NCI-H748 (cell line): ENCODE measurements around the gene UFD1.

Source experiments
- DNase-seq: peaks from one replicate; lab custom pipeline; 2025; ENCODE audit not compliant: unreplicated experiment; lab: John Stamatoyannopoulos, UW

UFD1 gene

DNA sequence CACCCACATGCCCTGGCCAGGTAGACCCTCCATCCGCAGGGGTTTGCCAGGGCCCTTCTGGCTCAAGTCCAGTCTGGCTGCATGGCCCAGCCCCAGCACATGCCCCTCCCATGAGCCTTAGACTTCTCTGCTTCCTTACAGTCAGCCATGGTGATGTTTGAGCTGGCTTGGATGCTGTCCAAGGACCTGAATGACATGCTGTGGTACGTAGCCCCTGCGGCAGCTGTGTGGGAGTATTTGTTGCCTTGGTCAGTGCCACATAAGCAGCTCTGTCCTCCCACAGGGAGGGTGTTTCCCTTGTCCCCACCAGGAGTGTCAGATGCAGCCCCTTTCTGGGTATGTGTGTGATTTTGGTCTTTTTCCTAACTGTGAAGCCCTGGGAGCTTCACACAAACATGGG, 18.3 kb upstream of the UFD1 start:
- no peak for DNase-seq

DNA sequence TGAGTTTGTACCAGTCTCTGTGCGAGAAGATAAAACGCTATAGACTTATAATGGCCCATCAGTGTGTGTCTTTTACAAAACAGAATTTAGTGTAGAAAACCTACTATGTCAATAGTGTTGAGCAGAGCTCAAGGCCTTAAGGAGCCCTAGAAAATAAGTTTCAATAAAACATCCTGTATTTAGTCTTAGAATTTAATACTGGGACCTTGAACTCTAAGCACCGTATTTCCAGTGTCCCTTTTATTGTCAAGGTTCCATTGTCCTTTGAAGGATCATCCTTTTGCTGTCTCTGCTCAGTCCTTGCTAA, 17.3 kb upstream of the UFD1 start:
- DNase-seq, result no peak

DNA sequence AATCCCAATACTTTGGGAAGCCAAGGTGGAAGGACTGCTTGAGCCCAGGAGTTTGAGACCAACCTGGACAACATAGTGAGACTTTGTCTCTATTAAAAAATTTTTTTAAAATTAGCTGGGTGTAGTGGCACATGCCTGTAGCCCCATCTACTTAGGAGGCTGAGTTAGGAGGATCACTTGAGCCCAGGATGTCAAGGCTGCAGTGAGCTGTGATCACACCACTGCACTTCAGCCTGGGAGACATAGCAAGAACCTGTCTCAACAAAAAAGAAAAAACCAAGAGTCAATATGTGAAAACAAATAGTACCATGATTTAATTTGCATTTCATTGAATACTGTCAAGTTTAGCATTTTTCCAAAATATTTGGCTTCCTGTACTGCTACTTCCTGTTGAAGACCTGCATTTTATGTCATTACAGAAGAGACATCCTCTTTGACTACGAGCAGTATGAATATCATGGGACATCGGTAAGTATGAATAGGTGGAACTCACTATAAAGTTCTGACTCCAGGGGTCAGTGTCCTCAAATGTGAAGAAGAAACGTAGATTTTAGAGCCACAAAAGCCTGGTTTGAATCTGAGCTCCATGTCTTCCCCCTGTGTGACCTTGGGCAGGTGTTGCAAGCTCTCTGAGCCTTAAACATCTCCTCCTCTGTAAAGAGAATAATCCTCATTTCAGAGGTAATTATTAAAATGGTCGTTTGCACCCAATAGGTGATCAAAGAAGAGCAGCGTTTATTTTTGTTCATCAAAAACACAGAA, 16.8 kb upstream of the UFD1 start:
- DNase-seq, result no peak

DNA sequence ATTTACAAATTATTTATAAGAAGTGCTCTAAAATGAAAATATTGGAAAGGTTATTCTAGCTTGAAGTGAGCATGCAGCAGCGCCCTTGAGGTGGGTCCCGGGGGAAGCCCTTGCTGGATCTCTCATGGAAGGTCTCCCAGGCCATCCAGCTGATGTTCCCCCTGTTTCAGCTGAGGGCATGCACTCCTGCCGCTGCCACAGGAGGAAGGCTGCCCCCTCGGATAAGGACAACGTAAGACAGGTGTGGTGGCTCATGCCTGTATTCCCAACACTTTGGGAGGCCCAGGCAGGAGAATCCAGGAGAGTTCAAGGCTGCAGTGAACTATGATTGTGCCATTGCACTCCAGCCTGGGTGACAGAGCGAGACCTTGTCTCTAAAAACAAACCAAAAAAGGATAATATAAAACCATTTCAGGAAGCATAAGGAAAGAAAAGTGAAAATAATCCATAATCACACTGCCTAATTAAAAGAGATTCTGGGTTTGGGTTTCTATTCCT, 15.7 kb upstream of the UFD1 start:
- no peak for DNase-seq

DNA sequence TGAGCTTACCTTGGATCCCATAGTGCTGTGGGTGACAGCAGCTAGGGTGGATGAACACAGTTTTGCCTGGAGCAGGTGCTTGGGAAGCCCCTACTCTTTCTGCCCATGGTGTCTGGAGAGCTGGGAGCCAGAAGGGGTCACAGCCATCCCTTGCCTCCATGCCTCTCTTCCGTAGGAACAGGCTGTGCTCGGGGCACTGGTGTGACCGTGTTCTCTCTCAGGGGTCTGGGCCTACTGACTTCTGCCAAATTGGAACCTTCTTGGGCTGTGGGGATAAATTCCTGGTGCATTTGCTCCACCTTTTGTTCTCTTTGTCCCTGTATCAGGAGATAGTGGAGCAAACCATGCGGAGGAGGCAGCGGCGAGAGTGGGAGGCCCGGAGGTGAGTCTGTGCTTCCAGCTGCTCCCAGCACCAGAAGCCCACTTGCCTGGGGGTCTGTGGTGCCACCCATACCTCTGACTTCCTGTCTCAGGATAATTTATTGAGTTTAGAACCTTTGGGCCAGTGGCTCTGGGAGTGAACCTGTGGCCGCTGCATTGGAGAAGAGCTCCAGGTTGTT, 15.1 kb upstream of the UFD1 start:
- DNase-seq, result no peak

DNA sequence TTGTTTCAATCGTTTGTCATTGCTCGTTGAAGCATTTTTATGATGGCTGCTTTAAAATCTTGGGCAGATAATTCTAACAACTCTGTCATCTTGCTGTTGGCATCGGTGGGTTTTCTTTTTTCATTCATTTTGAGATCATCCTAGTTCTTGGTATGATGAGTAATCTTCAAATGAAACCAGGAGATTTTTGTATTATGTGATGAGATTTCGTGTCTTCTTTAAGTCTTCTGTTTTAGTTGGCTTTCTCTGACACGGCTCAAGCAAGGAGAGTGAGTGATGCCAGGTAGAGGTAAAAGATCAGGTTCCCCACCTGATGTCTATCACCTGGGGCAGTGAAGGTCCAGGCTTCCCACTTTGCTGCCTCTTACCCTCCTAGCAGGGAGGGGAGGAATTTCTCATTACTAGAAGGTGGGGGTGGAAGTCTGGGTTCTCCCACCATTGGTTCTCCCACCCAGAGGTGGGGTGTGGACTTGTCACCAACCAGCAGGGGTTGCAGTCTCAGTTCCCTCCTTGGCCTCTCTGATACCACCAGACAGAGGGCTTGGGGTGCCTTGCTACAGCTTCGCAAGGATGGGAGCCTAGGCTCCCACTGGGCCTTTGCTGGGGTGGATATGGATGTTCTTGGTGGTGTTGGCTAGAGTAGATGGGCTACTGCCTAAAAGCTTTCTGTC, 13.6 kb upstream of the UFD1 start:
- DNase-seq, result no peak

DNA sequence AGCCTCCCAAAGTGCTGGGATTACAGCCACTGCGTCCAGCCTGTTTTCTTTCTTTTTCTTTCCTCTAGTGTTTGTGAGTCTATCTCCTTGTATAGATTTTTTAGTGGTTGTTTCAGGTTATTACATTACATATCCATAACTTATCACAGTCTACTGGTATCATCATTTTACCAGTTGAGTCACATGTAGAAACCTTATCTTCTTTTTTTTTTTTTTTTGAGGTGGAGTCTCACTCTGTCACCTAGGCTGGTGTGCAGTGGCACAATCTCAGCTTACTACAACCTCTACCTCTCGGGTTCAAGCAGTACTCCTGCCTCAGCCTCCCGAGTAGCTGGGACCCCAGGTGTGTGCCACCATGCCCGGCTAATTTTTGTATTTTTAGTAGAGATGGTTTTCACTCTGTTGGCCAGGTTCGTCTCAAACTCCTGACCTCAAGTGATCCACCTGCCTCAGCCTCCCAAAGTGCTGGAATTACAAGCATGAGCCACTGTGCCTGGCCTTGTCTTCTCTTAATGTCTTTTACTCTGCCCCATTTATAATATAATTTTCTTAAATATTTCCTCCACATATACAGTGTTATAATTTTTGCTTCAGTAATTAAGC, 11.7 kb upstream of the UFD1 start:
- DNase-seq, result no peak

DNA sequence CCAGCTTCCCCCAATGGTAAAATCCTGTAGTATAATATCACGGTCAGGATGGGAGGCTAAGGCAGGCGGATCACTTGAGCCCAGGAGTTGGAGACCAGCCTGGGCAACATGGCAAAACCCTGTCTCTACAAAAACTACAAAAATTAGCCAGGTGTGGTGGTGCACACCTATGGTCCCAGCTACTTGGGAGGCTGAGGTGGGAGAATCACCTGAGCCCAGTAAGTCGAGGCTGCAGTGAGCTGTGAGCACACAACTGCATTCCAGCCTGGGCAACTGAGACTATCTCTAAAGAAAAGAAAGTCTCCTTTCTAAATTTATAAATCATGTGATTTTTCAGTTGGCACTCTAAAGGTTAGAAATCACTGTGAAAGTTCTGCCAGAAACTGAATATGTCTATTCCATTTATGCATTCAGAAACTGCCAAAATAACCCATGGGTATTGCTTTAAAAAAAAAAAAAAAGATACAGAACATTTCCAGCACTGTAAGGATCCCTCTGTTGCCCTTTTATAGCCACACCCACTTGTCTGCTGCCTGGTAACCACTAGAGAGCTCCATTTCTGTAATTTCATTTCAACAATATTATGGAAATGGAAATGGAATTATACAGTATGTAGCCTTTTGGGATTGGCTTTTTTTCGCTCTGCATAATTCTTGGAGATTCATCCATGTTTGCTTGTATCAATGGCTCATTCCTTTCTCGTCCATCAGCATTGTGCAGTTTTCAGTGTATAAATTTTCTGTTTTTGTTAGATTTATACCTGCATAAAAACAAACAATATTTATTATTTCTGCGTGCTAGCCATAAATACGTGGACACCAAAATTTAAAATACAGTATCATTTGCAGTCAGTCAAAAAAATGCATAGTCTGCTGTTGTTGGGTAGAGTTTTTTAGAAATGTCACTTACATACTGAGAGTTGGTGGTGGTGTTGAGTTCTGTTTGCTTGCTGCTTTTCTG, 10.2 kb upstream of the UFD1 start:
- no peak for DNase-seq

DNA sequence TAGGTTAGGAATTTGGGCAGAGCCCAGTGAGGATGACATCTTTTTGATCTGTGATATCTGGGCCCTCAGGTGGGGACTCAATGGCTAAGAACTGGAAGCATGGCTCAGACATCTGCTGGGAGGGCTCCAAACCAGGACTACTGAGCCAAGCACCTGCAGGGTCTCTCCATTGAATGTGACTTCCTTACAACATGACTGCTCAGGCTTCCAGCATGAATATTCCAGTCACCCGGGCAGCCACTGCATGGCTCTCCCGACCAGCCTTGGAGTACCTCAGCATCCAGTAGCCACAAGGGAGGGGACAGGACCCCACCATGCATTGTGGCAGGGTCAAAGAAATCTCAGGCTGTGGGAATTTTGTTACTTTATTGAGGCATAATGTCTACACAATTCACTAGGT, 9.3 kb upstream of the UFD1 start:
- no peak for DNase-seq

DNA sequence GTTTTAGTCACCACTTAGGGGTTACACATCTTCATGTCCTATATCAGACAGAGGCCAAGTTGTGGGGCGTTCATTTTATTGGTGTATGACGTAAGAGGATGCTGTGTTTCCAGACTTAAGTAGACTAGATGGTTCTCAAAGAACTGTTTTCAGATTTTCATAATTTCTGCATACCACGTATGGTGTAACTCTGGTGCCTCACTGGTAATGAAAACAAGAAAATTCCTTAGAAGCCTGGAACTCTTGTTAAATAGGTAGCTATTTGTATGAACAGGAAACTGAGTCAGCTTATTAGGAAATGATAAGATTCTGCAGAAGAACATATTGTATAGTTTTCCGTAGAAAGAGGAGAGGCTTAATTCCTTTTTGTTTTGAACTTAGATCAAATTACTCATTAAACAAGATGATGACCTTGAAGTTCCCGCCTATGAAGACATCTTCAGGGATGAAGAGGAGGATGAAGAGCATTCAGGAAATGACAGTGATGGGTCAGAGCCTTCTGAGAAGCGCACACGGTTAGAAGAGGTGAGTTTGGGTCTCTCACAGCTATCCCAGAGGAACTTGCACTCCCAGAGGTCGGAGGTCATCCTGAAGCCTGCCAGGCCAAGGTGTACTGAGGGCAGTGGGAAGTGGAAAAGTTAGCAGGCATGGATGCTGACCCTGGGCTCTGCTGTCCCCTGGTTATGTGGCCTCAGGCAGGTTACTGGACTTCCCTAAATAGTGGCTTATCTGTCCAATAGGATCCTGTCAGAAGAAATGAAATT, 4.7 kb upstream of the UFD1 start:
- DNase-seq, result no peak

DNA sequence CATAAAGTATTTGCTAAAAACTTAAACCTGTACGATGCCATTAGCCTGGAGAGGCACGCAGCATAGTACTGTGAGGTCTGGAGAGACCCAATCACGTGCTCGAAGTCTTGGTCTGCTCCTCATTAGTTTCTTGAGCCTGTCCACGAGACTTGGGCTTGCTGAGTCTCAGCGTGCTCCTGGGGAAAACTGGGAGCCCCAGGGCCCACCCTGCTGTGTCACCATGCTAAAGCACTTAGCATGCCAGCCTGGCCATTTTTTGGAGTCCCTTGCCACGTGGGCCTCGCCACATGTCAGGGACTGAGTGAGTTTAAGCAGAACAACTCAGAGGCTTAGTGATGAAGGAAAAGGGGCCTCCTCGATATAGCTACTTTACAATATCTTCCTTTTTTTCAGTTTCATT, 3.3 kb upstream of the UFD1 start:
- DNase-seq, result no peak

DNA sequence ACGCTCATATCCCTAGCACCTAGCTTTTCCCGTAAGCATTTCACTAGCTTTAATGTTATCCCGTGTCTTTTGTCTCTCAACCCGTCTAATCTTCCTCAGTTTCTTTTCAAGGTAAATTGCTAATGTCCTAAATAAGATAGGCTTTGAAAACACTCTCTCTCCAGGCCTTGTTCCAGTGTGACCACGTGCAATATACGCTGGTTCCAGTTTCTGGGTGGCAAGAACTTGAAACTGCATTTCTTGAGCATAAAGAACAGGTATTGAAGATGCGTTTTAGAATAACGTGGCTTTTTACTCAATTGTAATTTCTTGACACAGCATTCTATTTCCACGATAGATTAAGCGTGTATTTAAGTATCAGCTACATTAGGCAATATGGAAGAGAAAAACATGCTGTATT, 1.8 kb upstream of the UFD1 start:
- DNase-seq, result no peak

DNA sequence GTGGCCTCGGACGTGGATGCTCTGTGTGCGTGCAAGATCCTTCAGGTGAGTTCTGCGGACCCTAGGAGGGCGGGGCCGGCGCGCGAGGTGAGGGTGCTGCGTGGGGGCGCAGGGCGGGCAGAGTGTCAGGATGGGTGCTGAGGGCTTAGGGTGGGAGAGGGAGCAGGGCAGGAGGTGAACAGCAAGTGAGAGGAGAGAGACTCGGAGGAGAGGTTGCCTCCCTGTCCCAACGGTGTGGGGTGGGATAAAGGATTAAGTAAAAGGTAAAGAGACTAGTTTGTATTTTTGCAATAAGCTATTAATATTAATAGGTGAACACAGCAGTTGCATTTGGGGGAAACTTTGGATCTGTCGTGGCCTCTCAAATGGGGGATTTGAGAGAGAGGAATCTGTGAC, 1.2 kb upstream of the UFD1 start:
- DNase-seq, result peak; percentile 53

DNA sequence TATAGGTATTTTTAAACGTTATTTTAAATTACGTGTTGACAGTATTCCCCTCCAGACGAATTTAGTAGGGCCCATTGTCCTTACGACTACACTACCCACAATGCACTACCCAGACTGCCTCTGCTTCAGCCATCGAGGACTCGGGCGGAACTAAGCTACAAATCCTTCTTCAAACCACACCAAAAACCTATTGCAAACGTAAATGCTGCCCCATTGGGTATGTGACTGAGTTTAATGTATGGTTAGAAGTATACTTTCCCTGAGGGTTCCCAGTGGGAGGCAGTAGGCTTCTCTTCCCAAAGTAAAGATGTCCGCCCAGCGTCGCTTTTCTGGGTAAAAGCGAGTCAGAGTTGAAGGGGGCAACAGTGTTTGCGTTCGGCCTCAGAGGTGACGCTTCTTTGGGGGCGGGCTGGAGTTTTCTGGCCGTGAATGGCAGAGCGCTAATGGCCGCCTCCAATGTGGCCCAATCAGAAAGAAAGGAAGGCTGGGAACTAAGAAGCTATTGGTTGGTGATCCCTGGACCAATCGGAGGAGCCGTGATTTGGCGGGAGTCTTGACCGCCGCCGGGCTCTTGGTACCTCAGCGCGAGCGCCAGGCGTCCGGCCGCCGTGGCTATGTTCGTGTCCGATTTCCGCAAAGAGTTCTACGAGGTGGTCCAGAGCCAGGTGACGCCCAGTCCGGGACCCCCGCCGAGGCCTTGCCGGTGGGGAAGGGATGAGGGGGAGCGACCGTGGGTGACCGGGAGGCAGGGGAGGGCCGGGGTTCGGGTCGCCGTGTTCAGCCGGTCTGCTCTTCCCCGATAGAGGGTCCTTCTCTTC, 571 bp upstream of the UFD1 start, which contains the start of gene CDC45:
CDC45 (plus strand) TSS at position 566 of the 818 bp plus-strand sequence; CDS start at position 615, 49 bp downstream.
- peak; percentile 99 for DNase-seq

DNA sequence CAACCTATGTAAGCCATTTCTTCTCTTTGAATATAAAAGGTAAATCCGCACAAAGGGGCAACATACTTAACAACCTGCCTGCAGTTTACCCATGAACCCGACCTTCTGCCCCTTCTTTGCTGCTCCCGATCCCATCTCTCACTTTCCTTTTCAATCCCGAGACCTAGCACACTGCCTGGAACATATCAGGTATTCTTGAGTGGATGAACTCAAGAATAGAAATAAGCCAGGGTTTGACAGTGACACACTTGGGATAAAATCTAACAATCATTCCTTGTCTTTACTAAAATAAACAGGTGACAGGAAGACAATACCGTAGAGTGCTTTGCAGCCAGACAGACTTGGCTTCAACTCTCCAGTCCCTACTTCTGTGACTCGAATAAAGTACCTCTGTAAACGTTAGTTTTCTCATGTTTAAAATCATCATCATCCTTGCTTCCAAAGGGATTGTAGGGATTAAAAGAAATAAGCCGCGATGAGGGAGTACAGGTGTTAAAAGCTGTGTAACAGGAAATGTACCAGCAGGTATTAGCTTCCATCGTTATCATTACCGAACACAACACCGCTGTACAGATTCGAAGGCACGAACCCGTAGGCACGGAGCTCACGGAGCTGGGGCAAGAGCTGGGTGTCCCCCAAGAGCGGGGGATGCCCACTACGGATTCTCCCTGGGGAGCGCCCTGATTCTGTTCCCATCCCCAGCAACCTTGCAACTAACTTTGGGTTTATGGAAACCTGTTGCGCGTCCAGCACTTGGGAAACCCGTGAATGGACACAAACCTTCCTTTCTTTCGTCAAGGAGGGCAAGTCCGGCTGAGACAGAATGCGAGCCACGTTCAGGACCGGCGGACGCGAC, 720 bp downstream of the UFD1 start:
- peak; percentile 45 for DNase-seq

DNA sequence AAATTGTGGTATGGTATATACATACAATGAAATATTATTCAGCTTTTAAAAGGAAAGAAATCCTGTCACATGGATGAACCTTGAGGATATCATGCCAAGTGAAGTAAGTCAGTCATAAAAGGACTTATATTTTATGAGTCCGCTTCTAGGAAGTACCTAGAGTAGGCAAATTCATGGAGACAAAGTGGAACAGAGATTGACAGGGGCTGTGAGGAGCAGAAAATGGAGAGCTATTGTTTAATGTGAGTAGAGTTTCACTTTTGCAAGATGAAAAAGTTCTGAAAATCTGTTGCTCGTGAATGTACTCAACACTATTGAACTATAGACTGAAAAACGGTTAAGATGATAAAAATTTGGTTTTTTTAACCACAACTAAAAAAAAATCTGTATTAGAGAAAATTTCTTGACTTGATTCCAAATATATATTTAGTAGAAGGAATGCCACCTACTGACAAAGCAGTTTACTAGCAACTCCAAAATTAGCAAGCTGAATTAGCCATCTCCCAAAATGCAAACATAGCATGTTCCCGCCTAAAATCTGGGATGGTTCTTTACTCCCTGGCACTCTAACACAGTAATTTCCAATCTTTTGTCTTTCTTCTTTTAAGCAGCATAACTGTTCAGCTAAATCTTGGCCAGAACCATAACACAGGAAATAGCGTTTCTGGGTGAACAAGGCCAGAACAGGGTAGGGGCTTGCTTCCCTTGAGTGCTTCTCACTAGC, 1.5 kb downstream of the UFD1 start:
- DNase-seq, result peak; percentile 36

DNA sequence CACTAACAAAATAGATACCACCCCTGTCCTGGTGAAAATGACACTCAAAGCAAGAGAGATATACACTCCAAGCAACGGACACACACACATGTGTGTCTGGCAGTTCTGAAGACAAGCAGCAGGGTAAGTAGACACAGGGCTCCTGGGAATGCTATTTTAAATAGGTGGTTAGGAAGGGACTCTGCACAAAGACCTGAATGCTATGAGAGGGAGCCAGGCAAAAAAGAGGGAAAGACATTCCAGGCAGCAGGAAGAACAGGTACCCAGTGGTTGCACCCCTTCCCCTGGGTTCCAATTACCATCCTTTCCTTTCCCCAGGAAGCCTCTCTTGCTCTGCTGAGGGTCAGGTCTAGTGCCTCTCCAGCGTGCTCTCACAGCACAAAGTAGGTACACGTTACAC, 3.0 kb downstream of the UFD1 start:
- no peak for DNase-seq

DNA sequence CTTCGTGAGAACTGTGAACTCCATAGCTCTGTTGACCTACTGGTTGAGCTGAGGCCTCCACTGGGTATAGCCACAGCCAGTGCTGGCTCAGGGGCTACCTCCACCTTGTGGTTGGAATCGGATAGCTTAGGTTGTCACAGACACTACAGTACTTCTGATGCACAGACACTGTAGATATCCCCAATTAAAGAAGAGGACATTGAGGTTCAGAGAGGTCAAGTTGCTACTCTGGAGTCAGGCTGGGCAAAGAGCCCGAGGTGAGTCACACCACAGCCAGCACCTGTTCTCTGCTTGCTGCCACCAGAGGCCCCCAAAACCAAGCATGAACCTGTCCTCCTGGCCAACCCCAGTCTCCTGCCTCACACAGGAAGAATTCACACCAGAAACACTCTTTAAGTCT, 5.4 kb downstream of the UFD1 start:
- no peak for DNase-seq
